GM19467 (cell line): ENCODE measurements around the gene OPRD1.

Source experiments
- ATAC-seq: cut with Tn5 transposase; IDR thresholded peaks from one replicate; pipeline ENCODE4 v1.9.1; 2021; ENCODE audit warnings: mild to moderate bottlenecking, moderate library complexity; ENCODE audit not compliant: unreplicated experiment

OPRD1 gene

GRCh38 chr1:28902738-28903137 lies 90.8 kb downstream of the OPRD1 start:
- no peak for ATAC-seq

DNA sequence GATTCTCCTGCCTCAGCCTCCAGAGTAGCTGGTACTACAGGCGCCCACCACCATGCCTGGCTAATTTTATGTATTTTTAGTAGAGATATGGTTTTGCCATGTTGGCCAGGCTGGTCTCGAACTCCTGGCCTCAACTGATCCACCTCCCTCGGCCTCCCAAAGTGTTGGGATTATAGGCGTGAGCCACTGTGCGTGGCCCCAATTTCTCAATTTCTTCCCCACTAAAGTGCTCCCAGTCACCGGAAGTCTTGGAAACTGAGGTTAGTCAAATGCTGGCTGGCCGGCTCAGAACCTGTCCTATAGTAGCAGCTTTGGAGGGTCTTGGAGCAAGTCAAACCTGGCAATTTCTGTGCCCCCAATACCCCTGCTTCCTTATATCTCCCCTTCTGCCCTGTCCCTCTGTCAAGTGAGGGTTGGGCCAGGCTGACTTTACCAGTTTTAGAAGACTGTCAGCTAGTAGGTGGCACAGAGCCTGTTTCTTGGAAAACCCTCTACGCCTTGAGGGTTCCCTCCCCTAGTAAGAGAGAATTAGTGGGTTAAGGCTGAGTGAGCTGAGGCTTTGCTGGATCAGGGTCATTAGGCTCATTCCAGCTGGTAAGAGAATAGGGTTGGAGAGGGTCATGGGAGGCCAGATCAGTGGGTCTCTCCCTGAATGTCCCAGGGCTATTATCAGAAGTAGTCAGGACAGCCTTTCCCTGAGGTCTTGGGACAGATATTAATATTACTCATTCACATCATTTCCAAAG lies 94.1 kb downstream of the OPRD1 start:
- no peak for ATAC-seq

DNA sequence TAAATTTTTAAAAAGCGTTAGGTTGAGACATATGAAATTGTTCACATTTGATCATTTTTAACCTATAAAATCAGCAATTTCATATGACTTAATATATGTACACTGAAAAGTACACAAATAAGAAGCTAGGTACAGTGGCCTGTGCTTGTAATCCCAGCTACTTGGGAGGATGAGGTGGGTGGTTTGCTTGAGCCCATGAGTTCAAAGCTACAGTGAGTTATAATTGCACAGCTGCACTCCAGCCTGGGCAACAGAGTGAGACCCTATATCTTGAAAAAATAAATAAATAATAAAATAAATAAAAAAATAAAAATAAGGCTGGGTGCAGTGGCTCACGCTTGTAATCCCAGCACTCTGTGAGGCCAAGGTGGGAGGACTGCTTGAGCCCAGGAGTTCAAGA lies 97.2 kb downstream of the OPRD1 start:
- ATAC-seq, result no peak

- ATAC-seq, result no peak
These were observed 98.6 kb downstream of the OPRD1 start for GRCh38 chr1:28910379-28911115.

- ATAC-seq, result no peak
These were observed 101.8 kb downstream of the OPRD1 start for GRCh38 chr1:28913786-28914227.

DNA sequence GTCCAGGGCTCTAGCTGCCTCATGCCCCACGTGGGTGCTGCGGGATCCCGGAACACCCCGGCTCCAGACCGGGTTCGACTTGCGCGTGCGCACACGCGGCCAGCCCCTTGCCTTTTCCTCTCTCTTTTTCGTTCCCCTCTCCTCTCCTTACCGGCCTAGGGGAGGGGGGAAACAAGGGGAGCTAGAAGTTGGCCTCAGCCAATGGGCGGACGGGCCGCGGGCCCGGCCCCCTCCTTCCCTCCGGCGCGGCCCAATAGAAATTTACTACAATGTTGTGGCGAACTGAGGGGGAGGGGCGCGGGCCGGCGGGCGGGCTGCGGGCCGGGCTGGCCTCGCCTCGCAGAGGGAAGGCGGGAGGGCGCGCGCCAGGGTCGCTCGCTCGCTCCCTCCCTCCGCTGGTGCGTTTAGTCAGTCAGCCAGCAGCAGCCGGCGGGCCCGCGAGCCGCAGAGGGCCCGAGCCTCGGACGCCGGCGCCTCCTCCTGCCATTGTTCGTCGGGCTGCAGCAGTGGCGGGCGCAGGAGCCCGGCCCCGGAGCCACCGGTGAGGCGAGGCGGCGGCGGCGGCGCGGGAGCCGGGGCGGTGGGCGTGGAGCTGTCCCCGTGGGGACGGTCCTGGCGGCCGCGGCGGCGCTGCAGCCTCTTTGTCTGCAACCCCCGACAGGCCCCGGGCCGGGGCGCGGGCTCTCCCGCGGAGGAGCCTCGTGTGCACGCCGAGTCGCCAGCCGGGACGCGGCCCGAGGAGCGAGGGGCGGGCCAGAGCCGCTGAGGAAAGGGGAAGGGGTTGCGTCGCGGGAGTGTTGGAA lies 102.5 kb downstream of the OPRD1 start, which contains the start of gene EPB41:
Gene EPB41 (plus strand): TSS at position 342 of the 803 bp plus-strand sequence. CDS start 72,869 bp downstream, outside the sequence.
- ATAC-seq, result peak; percentile 84

GRCh38 chr1:28915031-28915895 lies 103.3 kb downstream of the OPRD1 start:
- ATAC-seq, result no peak

DNA sequence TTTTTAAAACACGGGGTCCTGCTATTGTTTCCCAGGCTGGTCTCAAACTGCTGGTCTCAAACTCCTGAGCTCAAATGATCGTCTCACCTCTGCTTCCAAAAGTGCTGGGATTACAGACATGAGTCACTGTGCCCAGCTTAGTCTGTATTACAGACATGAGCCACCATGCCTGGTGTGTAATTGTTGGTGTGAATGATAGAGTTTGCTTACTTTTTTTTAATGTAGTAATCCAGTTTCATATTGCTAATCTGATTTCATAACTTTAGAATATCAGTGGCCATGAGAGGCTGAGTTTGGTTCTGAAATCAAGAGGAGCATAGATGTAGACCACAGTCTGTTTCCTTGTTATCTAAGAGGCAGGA lies 105.8 kb downstream of the OPRD1 start:
- ATAC-seq, result no peak
